B cell (primary cell): ENCODE data around the gene SDK1. TPM values are rescaled to one million over a fixed set of nuclear protein-coding genes. Genes with fewer than 3 reads are reported as not detected.

Source experiments
- ATAC-seq: fragments of 200-7000 bp; cut with Tn5 transposase; one replicate; pipeline ENCODE4 v1.10.0; 2021; ENCODE audit warnings: low read depth, mild to moderate bottlenecking, moderate number of reproducible peaks, moderate library complexity
- CTCF ChIA-PET: fragments of 350-600 bp; sonication (Branson Sonifier 250); formaldehyde crosslinking; loops from one replicate; lab custom pipeline; 2021; ENCODE audit warnings: antibody characterized with exemption, inconsistent platforms; lab: Charles Lee
- POLR2A ChIA-PET: fragments of 350-600 bp; sonication (Branson Sonifier 250); formaldehyde crosslinking; loops from one replicate; lab custom pipeline; 2021; ENCODE audit warnings: antibody characterized with exemption; lab: Charles Lee
- DNase-seq: peaks from one replicate; pipeline ENCODE4 v3.0.0; 2013
- H2AFZ ChIP-seq: 2 replicates; pipeline ENCODE4 v1.6.1; 2012; ENCODE audit warnings: mild to moderate bottlenecking, low read depth, low read length; ENCODE audit not compliant: insufficient read depth, poor library complexity, severe bottlenecking
- H3K27ac ChIP-seq, 2 donors: 1 replicate in 1 of 2; 2 replicates in 1 of 2; pipeline ENCODE4 v1.5.1; 2012 to 2013; ENCODE audit warnings: low read length in 2 of 2, mild to moderate bottlenecking in 2 of 2, moderate library complexity in 1 of 2
- H3K27me3 ChIP-seq, 4 experiments: fragments of 200-600 bp in 1 of 4; sonication (generic) in 1 of 4; replicated peaks in 1 of 4; 1 replicate in 2 of 4; 2 replicates in 2 of 4; pipeline versions ENCODE4 v1.6.1 to v1.7.0; 2013 to 2016; ENCODE audit warnings: low read length in 3 of 4, mild to moderate bottlenecking in 2 of 4, mixed read lengths in 1 of 4, moderate library complexity in 1 of 4; ENCODE audit not compliant: insufficient read depth in 4 of 4, control insufficient read depth in 3 of 4; ENCODE audit errors: control extremely low read depth in 1 of 4
- H3K36me3 ChIP-seq, 2 experiments: replicated peaks in 1 of 2; 1 replicate in 1 of 2; 2 replicates in 1 of 2; pipeline versions ENCODE4 v1.6.1 to v1.7.1; 2013; ENCODE audit warnings: low read length in 1 of 2; ENCODE audit not compliant: insufficient read depth in 2 of 2, control insufficient read depth in 1 of 2; ENCODE audit errors: control extremely low read depth in 1 of 2, extremely low read depth in 1 of 2
- H3K4me1 ChIP-seq, 2 donors: fragments of 200-600 bp in 1 of 2; sonication (generic) in 1 of 2; 1 replicate in 1 of 2; 2 replicates in 1 of 2; pipeline versions ENCODE4 v1.5.1 to v1.6.1; 2013 to 2017; ENCODE audit warnings: low read length in 2 of 2; ENCODE audit not compliant: control insufficient read depth in 2 of 2, insufficient read depth in 2 of 2
- H3K4me2 ChIP-seq: replicated peaks from 2 replicates; pipeline ENCODE3; 2012; ENCODE audit warnings: mild to moderate bottlenecking, low read depth, low read length; ENCODE audit not compliant: poor library complexity, severe bottlenecking
- H3K4me3 ChIP-seq, 5 experiments: fragments of 200-600 bp in 1 of 5; sonication (generic) in 1 of 5; 1 replicate in 3 of 5; 2 replicates in 2 of 5; pipeline versions ENCODE4 v1.5.1 to v1.7.0; 2011 to 2016; ENCODE audit warnings: low read length in 4 of 5, mild to moderate bottlenecking in 4 of 5, low read depth in 2 of 5, control low read depth in 1 of 5, moderate library complexity in 1 of 5; ENCODE audit not compliant: insufficient read depth in 1 of 5; ENCODE audit errors: control extremely low read depth in 1 of 5, extremely low read depth in 1 of 5
- H3K79me2 ChIP-seq: fragments of 200-600 bp; sonication (generic); one replicate; pipeline ENCODE4 v1.6.0; 2016; ENCODE audit warnings: low read length; ENCODE audit not compliant: control insufficient read depth, insufficient read depth
- H3K9ac ChIP-seq: fragments of 200-600 bp; sonication (generic); 2 replicates; pipeline ENCODE4 v1.6.1; 2017; ENCODE audit warnings: mild to moderate bottlenecking, low read length, moderate library complexity
- H3K9me3 ChIP-seq, 3 donors: one replicate each; pipeline versions ENCODE4 v1.6.1 to v1.7.1; 2013; ENCODE audit warnings: low read length in 2 of 3; ENCODE audit not compliant: control insufficient read depth in 2 of 3, insufficient read depth in 1 of 3; ENCODE audit errors: control extremely low read depth in 1 of 3
- H4K20me1 ChIP-seq: 2 replicates; pipeline ENCODE4 v1.6.0; 2012; ENCODE audit warnings: mild to moderate bottlenecking, low read length; ENCODE audit not compliant: insufficient read depth, control insufficient read depth, poor library complexity, severe bottlenecking
- H3K27ac Mint-ChIP-seq: one replicate; pipeline ENCODE4 v1.8.0; 2021; ENCODE audit warnings: mixed read lengths
- H3K27me3 Mint-ChIP-seq: one replicate; pipeline ENCODE4 v1.8.0; 2021; ENCODE audit warnings: mixed read lengths
- H3K4me1 Mint-ChIP-seq: one replicate; pipeline ENCODE4 v1.8.0; 2021; ENCODE audit warnings: mixed read lengths
- H3K4me3 Mint-ChIP-seq: one replicate; pipeline ENCODE4 v1.8.0; 2021; ENCODE audit warnings: mixed read lengths
- H3K9me3 Mint-ChIP-seq: one replicate; pipeline ENCODE4 v1.8.0; 2022; ENCODE audit warnings: mixed read lengths; ENCODE audit not compliant: insufficient read depth
- EZH2 ChIP-seq: IDR thresholded peaks from 2 replicates; pipeline ENCODE4 v1.6.1; 2012; ENCODE audit warnings: borderline replicate concordance, low read depth, mild to moderate bottlenecking, moderate library complexity, low read length; ENCODE audit not compliant: insufficient read depth, poor library complexity, severe bottlenecking
- WGBS: methylation state at CpG from one replicate; pipeline ENCODE4 v1.1.5; 2013; ENCODE audit warnings: missing lambda C conversion rate; ENCODE audit not compliant: insufficient coverage; 5-methylcytosine and 5-hydroxymethylcytosine counted together
- intact Hi-C: fragments of 100-400 bp; cut with micrococcal nuclease; formaldehyde crosslinking; loops from one replicate; pipeline ENCODE4 v1.10.0; 2022
- polyA plus RNA-seq: library from polyadenylated mRNA; depleted of rRNA; stranded (reverse); fragments of >200 nt; gene quantifications from 2 replicates; pipeline ENCODE4 v1.2.3, GENCODE V29; 2012
- total RNA-seq, 2 donors: library from RNA; stranded (reverse); fragments of 120-200 nt in 1 of 2; gene quantifications; 1 replicate in 1 of 2; 2 replicates in 1 of 2; pipeline versions ENCODE4 v1.2.3 to v1.2.4, GENCODE V29; 2013 to 2022
- TF ChIP-seq, protein P1 (sequence below): fragments of 200-600 bp; IDR thresholded peaks from one replicate; pipeline ENCODE4 v1.8.0; 2022; ENCODE audit warnings: antibody characterized with exemption, mild to moderate bottlenecking

Gene SDK1
- total and polyA plus RNA-seq, 2 donors (not counting 1 experiment from before 2014, with no cell fraction given), result 0.73 to 2.0 TPM

DNA sequence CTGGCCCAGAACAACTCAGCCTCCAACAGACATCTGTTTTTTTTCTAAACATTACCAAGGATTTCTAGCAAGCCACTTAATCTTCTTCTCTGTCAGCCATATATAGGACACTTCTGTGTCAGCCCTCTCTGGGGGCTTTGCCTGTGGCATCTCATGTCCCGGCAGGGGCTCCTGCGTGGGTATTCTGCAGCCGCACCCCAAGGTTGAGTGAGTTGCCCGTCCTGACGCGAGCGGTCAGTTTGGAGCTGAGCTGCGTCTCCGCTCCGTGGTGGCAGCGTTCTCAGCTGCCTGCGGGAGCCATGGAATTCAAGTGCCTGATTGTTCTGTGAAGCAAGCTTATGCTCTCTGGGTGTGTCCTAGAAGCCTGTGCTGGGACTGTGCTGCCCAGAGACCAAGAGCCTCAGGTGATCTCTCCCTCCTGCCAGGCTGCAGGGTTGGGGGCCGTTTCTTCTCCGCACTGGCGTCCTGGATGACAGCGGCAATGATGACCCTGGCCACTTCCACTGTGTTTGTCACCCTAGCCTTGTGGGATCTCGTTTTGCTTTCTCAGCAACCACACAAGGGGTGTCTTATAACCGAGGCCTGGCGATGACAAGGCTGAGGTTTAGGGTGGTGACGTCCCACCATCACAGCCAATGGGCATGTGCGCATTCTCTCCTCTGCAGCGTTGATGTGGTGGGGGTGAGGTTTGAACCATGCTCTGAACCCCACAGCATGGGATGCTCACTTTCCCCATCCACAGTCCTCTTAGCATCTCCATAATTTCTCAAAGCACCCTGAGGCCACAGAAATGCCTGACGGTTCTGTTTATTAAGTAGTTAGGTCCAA, 768.4 kb downstream of the SDK1 start:
- H3K27ac Mint-ChIP-seq, result no peak overlapping the region
- no peak for ATAC-seq
- Histone ChIP-seq H3K27ac (no peak overlapping the region), H3K4me1 (no peaks in the 10 kb centered on the region), H3K27me3 (no peaks in the 10 kb centered on the region), H3K4me3 (no peak overlapping the region), H3K79me2 (no peaks in the 10 kb centered on the region), H3K36me3 (no peaks in the 10 kb centered on the region), H3K4me2 (no peak overlapping the region), H3K9me3 (peaks cover 0 to 3% (median 0%) of the 10 kb centered on the region in 3 donors), H4K20me1 (no peaks in the 10 kb centered on the region), H2AFZ (no peak overlapping the region), H3K9ac (no peak overlapping the region)
- ChIA-PET CTCF (no interaction called here), POLR2A (no interaction called here)
- no peak overlapping the region for H3K4me3 Mint-ChIP-seq
- WGBS, result 95% methylated on average over 17 of the region's 23 CpGs
- no peaks in the 10 kb centered on the region for H3K4me1 Mint-ChIP-seq
- DNase-seq, result no peak
- TF ChIP-seq, protein P1, sequence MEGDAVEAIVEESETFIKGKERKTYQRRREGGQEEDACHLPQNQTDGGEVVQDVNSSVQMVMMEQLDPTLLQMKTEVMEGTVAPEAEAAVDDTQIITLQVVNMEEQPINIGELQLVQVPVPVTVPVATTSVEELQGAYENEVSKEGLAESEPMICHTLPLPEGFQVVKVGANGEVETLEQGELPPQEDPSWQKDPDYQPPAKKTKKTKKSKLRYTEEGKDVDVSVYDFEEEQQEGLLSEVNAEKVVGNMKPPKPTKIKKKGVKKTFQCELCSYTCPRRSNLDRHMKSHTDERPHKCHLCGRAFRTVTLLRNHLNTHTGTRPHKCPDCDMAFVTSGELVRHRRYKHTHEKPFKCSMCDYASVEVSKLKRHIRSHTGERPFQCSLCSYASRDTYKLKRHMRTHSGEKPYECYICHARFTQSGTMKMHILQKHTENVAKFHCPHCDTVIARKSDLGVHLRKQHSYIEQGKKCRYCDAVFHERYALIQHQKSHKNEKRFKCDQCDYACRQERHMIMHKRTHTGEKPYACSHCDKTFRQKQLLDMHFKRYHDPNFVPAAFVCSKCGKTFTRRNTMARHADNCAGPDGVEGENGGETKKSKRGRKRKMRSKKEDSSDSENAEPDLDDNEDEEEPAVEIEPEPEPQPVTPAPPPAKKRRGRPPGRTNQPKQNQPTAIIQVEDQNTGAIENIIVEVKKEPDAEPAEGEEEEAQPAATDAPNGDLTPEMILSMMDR, result no peak
- no peak for TF ChIP-seq EZH2
- intact Hi-C loops, result no loop called here
- H3K9me3 Mint-ChIP-seq, result no peaks in the 10 kb centered on the region
- no peaks in the 10 kb centered on the region for H3K27me3 Mint-ChIP-seq

DNA sequence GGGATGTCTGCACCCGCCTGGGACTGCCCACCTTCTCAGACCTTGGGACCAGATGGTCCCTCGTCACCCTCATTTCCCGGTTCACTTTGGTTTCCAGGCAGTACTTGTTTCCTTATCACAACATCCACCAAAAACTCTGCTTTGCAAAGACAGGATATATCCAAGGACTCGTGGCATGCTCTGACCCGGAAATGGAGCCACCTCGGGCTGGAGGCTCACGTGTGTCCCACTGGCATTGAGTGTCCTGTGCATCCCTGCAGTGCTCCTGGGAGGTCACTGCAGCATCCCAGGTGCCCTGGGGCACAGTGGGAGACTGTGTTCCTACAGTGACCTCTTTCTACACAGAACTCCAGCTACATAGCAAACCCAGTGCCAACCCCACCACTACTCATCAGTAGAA, 769.2 kb downstream of the SDK1 start:
- H3K9ac ChIP-seq, result no peak overlapping the region
- H3K27ac ChIP-seq, result no peak overlapping the region
- H4K20me1 ChIP-seq, result no peaks in the 10 kb centered on the region
- DNase-seq (no peak), ATAC-seq (no peak)
- ChIA-PET CTCF (no interaction called here), POLR2A (no interaction called here)
- H3K79me2 ChIP-seq, result no peaks in the 10 kb centered on the region
- H3K9me3 ChIP-seq, result peaks cover 0 to 3% (median 0%) of the 10 kb centered on the region in 3 donors
- H2AFZ ChIP-seq, result no peak overlapping the region
- H3K27me3 Mint-ChIP-seq, result no peaks in the 10 kb centered on the region
- intact Hi-C loops, result no loop called here
- H3K4me3 ChIP-seq, result no peak overlapping the region
- H3K27me3 ChIP-seq, result no peaks in the 10 kb centered on the region
- TF ChIP-seq EZH2, result no peak
- TF ChIP-seq, protein P1, result no peak
- no peak overlapping the region for H3K4me3 Mint-ChIP-seq
- 81% methylated on average over 7 of the region's 7 CpGs for WGBS
- no peak overlapping the region for H3K27ac Mint-ChIP-seq
- no peaks in the 10 kb centered on the region for H3K36me3 ChIP-seq
- no peak overlapping the region for H3K4me2 ChIP-seq
- H3K4me1 ChIP-seq, result no peaks in the 10 kb centered on the region
- H3K4me1 Mint-ChIP-seq, result no peaks in the 10 kb centered on the region
- H3K9me3 Mint-ChIP-seq, result no peaks in the 10 kb centered on the region
